Measurements from ENCODE around the gene ANKRD16.

Gene ANKRD16

GRCh38 chr10:5935628-5936027 is 45.9 kb upstream of the ANKRD16 start:
- H3K9ac ChIP-seq (ENCODE audit: low read length): no peak overlapping the region

GRCh38 chr10:5933909-5934546 is 44.3 kb upstream of the ANKRD16 start:
- H3K9me2 ChIP-seq (replicated peaks; ENCODE audit: insufficient read depth, low read length): no peaks in the 10 kb centered on the region
- H3K4me3 ChIP-seq (ENCODE audit: insufficient read depth, low read length, poor library complexity, severe bottlenecking): no peak overlapping the region
- H3K9me3 ChIP-seq (ENCODE audit: insufficient read depth, low read length): no peaks in the 10 kb centered on the region
- no peak overlapping the region for H3K9ac ChIP-seq (ENCODE audit: low read length)
- no peaks in the 10 kb centered on the region for H4K20me1 ChIP-seq (ENCODE audit: low read depth, low read length)
- H3K27me3 ChIP-seq (ENCODE audit: low read length): no peaks in the 10 kb centered on the region
- H3K36me3 ChIP-seq (ENCODE audit: low read length): peaks cover 2% of the 10 kb centered on the region; the same call in 1 of the 2 replicates
- H2AFZ ChIP-seq (ENCODE audit: low read depth, low read length, severe bottlenecking): no peak overlapping the region
- no peak overlapping the region for H3K27ac ChIP-seq (ENCODE audit: low read depth, low read length)
- H3F3A ChIP-seq (ENCODE audit: insufficient read depth): no peaks in the 10 kb centered on the region
- no peaks in the 10 kb centered on the region for H3K79me2 ChIP-seq (ENCODE audit: insufficient read depth, low read length)
- TF ChIP-seq CTCF (IDR thresholded peaks at IDR 0.05; ENCODE audit: insufficient read depth, low read length, poor library complexity, severe bottlenecking) (no peak), EZH2phosphoT487 (conservative IDR thresholded peaks at IDR 0.05; ENCODE audit: low read length) (no peak)
- no peak overlapping the region for H3K4me2 ChIP-seq (ENCODE audit: low read depth, low read length, poor library complexity, severe bottlenecking)

More at GRCh38 chr10:5935628-5936027, 45.9 kb upstream of the ANKRD16 start:
- Histone ChIP-seq H3K27me3 (ENCODE audit: low read length) (no peaks in the 10 kb centered on the region), H3K79me2 (ENCODE audit: insufficient read depth, low read length) (no peaks in the 10 kb centered on the region), H2AFZ (ENCODE audit: low read depth, low read length, severe bottlenecking) (no peak overlapping the region), H4K20me1 (ENCODE audit: low read depth, low read length) (no peaks in the 10 kb centered on the region), H3F3A (ENCODE audit: insufficient read depth) (no peaks in the 10 kb centered on the region), H3K4me2 (ENCODE audit: low read depth, low read length, poor library complexity, severe bottlenecking) (no peak overlapping the region), H3K4me3 (ENCODE audit: insufficient read depth, low read length, poor library complexity, severe bottlenecking) (no peak overlapping the region), H3K9me3 (ENCODE audit: insufficient read depth, low read length) (no peaks in the 10 kb centered on the region), H3K9me2 (replicated peaks; ENCODE audit: insufficient read depth, low read length) (no peaks in the 10 kb centered on the region), H3K27ac (ENCODE audit: low read depth, low read length) (no peak overlapping the region), H3K36me3 (ENCODE audit: low read length) (no peaks in the 10 kb centered on the region)
- TF ChIP-seq CTCF (IDR thresholded peaks at IDR 0.05; ENCODE audit: insufficient read depth, low read length, poor library complexity, severe bottlenecking) (no peak), EZH2phosphoT487 (conservative IDR thresholded peaks at IDR 0.05; ENCODE audit: low read length) (no peak)

- H3K27ac ChIP-seq (ENCODE audit: low read depth, low read length): no peak overlapping the region
- no peaks in the 10 kb centered on the region for H4K20me1 ChIP-seq (ENCODE audit: low read depth, low read length)
- H3K27me3 ChIP-seq (ENCODE audit: low read length): no peaks in the 10 kb centered on the region
- no peak overlapping the region for H3K4me2 ChIP-seq (ENCODE audit: low read depth, low read length, poor library complexity, severe bottlenecking)
- H3F3A ChIP-seq (ENCODE audit: insufficient read depth): no peaks in the 10 kb centered on the region
- no peak overlapping the region for H2AFZ ChIP-seq (ENCODE audit: low read depth, low read length, severe bottlenecking)
- H3K79me2 ChIP-seq (ENCODE audit: insufficient read depth, low read length): no peaks in the 10 kb centered on the region
- no peaks in the 10 kb centered on the region for H3K9me3 ChIP-seq (ENCODE audit: insufficient read depth, low read length)
- no peak overlapping the region for H3K4me3 ChIP-seq (ENCODE audit: insufficient read depth, low read length, poor library complexity, severe bottlenecking)
- TF ChIP-seq CTCF (IDR thresholded peaks at IDR 0.05; ENCODE audit: insufficient read depth, low read length, poor library complexity, severe bottlenecking) (no peak), EZH2phosphoT487 (conservative IDR thresholded peaks at IDR 0.05; ENCODE audit: low read length) (no peak)
- H3K9me2 ChIP-seq (replicated peaks; ENCODE audit: insufficient read depth, low read length): no peaks in the 10 kb centered on the region
- peaks cover 5% of the 10 kb centered on the region; the same call in 1 of the 2 replicates for H3K36me3 ChIP-seq (ENCODE audit: low read length)
- no peak overlapping the region for H3K9ac ChIP-seq (ENCODE audit: low read length)
Measured at GRCh38 chr10:5932345-5932744, 42.7 kb upstream of the ANKRD16 start.
